HG02642 (cell line): ENCODE data around the gene ATXN1.

Experiments used
- ATAC-seq: cut with Tn5 transposase; IDR thresholded peaks from one replicate; pipeline ENCODE4 v1.9.1; 2021; ENCODE audit warnings: mild to moderate bottlenecking; ENCODE audit not compliant: unreplicated experiment, poor library complexity

Gene ATXN1

GRCh38 chr6:16316741-16317251 lies 444.5 kb downstream of the ATXN1 start:
- ATAC-seq: no peak

GRCh38 chr6:16314296-16314695 lies 447.0 kb downstream of the ATXN1 start:
- ATAC-seq: no peak

- ATAC-seq: no peak
Observed at GRCh38 chr6:16313732-16314131, 447.5 kb downstream of the ATXN1 start.

- ATAC-seq: no peak
Observed at GRCh38 chr6:16311763-16312162, 449.5 kb downstream of the ATXN1 start.

- ATAC-seq: no peak
Observed at GRCh38 chr6:16306334-16306733, 454.9 kb downstream of the ATXN1 start.

GRCh38 chr6:16305788-16306187 lies 455.5 kb downstream of the ATXN1 start:
- peak; percentile 40 for ATAC-seq

- ATAC-seq: peak; percentile 83
Observed at GRCh38 chr6:16305246-16305725, 456.0 kb downstream of the ATXN1 start.

- no peak for ATAC-seq
Observed at GRCh38 chr6:16302721-16303552, 458.3 kb downstream of the ATXN1 start.

- peak; percentile 52 for ATAC-seq
Observed at GRCh38 chr6:16301511-16301910, 459.7 kb downstream of the ATXN1 start.

GRCh38 chr6:16299861-16300260 lies 461.4 kb downstream of the ATXN1 start:
- no peak for ATAC-seq

- ATAC-seq: no peak
Observed at GRCh38 chr6:16296061-16296670, 465.1 kb downstream of the ATXN1 start.

GRCh38 chr6:16295471-16295870 lies 465.8 kb downstream of the ATXN1 start:
- no peak for ATAC-seq

- no peak for ATAC-seq
Observed at GRCh38 chr6:16295060-16295459, 466.2 kb downstream of the ATXN1 start.

- no peak for ATAC-seq
Observed at GRCh38 chr6:16294371-16294770, 466.9 kb downstream of the ATXN1 start.

GRCh38 chr6:16292942-16293341 lies 468.3 kb downstream of the ATXN1 start:
- no peak for ATAC-seq

GRCh38 chr6:16292432-16292831 lies 468.8 kb downstream of the ATXN1 start:
- no peak for ATAC-seq

GRCh38 chr6:16291739-16292138 lies 469.5 kb downstream of the ATXN1 start:
- no peak for ATAC-seq

- no peak for ATAC-seq
Observed at GRCh38 chr6:16288163-16288562, 473.1 kb downstream of the ATXN1 start.

GRCh38 chr6:16286151-16286522 lies 475.1 kb downstream of the ATXN1 start:
- ATAC-seq: no peak

GRCh38 chr6:16285467-16286150 lies 475.7 kb downstream of the ATXN1 start:
- ATAC-seq: no peak

- ATAC-seq: no peak
Observed at GRCh38 chr6:16284472-16284871, 476.8 kb downstream of the ATXN1 start.
